Caco-2 (cell line): ENCODE data around the gene TRPM2. TPM values are rescaled to one million over a fixed set of nuclear protein-coding genes. Genes with fewer than 3 reads are reported as not detected.
A peak's percentile ranks its signal among the peaks of the same experiment; 100 is the strongest.

ENCODE experiments used
- BruUV-seq: library from RNA; stranded (reverse); fragments of 400-500 nt; replicated peaks from 2 replicates; lab custom pipeline; 2021; lab: Mats Ljungman, UMichigan
- CTCF ChIA-PET: fragments of 300-600 bp; sonication (Branson Sonifier 250); formaldehyde crosslinking; loops from one replicate; lab custom pipeline; 2022; ENCODE audit warnings: antibody characterized with exemption; lab: Charles Lee
- POLR2A ChIA-PET: fragments of 300-600 bp; sonication (Branson Sonifier 250); formaldehyde crosslinking; loops from one replicate; lab custom pipeline; 2022; ENCODE audit warnings: antibody characterized with exemption; lab: Charles Lee
- DNase-seq, 2 experiments: peaks; one replicate each; pipeline versions ENCODE4 v3.0.0 to v3.0.0-alpha.2; 2020 to 2022
- H3K27me3 ChIP-seq: replicated peaks from 2 replicates; pipeline ENCODE4 v1.6.0; 2011; ENCODE audit warnings: low read length; ENCODE audit not compliant: control insufficient read depth, insufficient read depth
- H3K36me3 ChIP-seq: 2 replicates; pipeline ENCODE4 v1.5.1; 2011; ENCODE audit warnings: low read length; ENCODE audit not compliant: control insufficient read depth, insufficient read depth
- H3K4me1 ChIP-seq: fragments of 250-450 bp; sonication (Bioruptor Pico); 2 replicates; pipeline ENCODE4 v1.5.1; 2020; ENCODE audit warnings: mild to moderate bottlenecking
- H3K4me3 ChIP-seq: 2 replicates; pipeline ENCODE4 v1.5.1; 2011; ENCODE audit warnings: low read depth, mild to moderate bottlenecking, control low read depth, low read length
- H3K9me3 ChIP-seq: fragments of 250-450 bp; sonication (Bioruptor Pico); 2 replicates; pipeline ENCODE4 v1.5.1; 2020; ENCODE audit warnings: mild to moderate bottlenecking, moderate library complexity
- H3K27ac Mint-ChIP-seq: one replicate; pipeline ENCODE4 v1.8.0; 2022; ENCODE audit warnings: mixed read lengths; ENCODE audit not compliant: unreplicated experiment
- H3K27me3 Mint-ChIP-seq: one replicate; pipeline ENCODE4 v1.8.0; 2022; ENCODE audit warnings: mixed read lengths; ENCODE audit not compliant: insufficient read depth, unreplicated experiment
- H3K36me3 Mint-ChIP-seq: one replicate; pipeline ENCODE4 v1.8.0; 2022; ENCODE audit warnings: mild to moderate bottlenecking, mixed read lengths; ENCODE audit not compliant: insufficient read depth, unreplicated experiment
- H3K4me1 Mint-ChIP-seq: one replicate; pipeline ENCODE4 v1.8.0; 2022; ENCODE audit warnings: low read depth, mixed read lengths; ENCODE audit not compliant: unreplicated experiment
- H3K4me3 Mint-ChIP-seq: one replicate; pipeline ENCODE4 v1.8.0; 2022; ENCODE audit warnings: mild to moderate bottlenecking, moderate library complexity, mixed read lengths; ENCODE audit not compliant: unreplicated experiment
- H3K9me3 Mint-ChIP-seq: one replicate; pipeline ENCODE4 v1.8.0; 2022; ENCODE audit warnings: mixed read lengths; ENCODE audit not compliant: unreplicated experiment
- intact Hi-C: fragments of 100-400 bp; cut with micrococcal nuclease; formaldehyde crosslinking; loops from one replicate; pipeline ENCODE4 v1.10.0; 2022; ENCODE audit not compliant: unreplicated experiment
- total RNA-seq: library from RNA; stranded (reverse); gene quantifications from 2 replicates; pipeline ENCODE4 v1.2.3, GENCODE V29; 2022
- TF ChIP-seq, protein P1 (sequence below), 2 experiments: fragments of 200-600 bp in 1 of 2; IDR thresholded peaks; 1 replicate in 1 of 2; 2 replicates in 1 of 2; pipeline versions ENCODE4 v1.5.1 to v1.8.0; 2011 to 2022; ENCODE audit warnings: antibody characterized with exemption in 1 of 2, control low read depth in 1 of 2, inconsistent platforms in 1 of 2, low read depth in 1 of 2, low read length in 1 of 2, mild to moderate bottlenecking in 1 of 2, moderate library complexity in 1 of 2; ENCODE audit not compliant: insufficient read depth in 1 of 2, severe bottlenecking in 1 of 2, unreplicated experiment in 1 of 2

TRPM2 gene
- total RNA-seq, 1 experiment from 2014 or later: 0.20 TPM

DNA sequence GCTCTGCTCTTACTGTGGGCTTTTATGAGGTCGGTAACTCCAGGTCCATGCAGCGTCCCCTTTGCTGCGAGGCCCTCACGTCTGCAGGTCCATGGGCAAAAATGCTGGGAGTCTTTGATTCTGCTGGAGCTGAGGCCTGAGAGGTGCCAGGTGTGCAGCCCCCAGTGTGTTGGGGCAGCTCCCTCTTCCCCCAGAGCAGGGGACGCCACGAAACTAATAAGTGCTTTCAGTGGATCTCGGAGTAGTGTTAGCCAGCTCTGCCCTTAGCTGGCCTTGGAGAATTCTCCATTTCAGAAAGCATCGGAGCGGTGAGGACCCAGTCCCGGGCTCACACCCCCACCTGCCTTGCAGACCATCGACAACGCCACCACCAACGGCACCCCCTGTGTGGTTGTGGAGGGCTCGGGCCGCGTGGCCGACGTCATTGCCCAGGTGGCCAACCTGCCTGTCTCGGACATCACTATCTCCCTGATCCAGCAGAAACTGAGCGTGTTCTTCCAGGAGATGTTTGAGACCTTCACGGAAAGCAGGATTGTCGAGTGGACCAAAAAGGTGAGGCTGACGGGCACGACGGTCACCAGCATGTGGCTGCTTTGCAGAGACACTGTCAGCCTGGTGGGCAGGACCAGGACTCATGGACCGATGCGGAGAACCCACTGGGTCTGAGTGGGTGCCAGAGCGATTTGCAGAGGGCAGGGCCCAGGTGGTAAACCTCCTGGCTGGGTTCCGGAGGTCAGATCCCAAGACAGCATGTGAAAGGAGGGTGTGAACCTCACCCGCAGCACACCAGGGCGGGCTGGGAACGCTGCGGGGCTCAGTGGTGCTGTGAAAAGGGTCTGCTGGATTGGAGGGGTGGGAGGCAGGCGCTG is 25.5 kb downstream of the TRPM2 start:
- peaks cover 25% of the 10 kb centered on the region for H3K9me3 Mint-ChIP-seq
- BruUV-seq: no TSS peak
- H3K27me3 Mint-ChIP-seq: no peaks in the 10 kb centered on the region
- no peak overlapping the region for H3K27ac Mint-ChIP-seq
- ChIA-PET POLR2A (no interaction called here), CTCF (no interaction called here)
- Histone ChIP-seq H3K4me1 (no peaks in the 10 kb centered on the region), H3K4me3 (no peak overlapping the region), H3K27me3 (no peaks in the 10 kb centered on the region), H3K36me3 (no peaks in the 10 kb centered on the region), H3K9me3 (peaks cover 4% of the 10 kb centered on the region)
- DNase-seq: peak in 1 of 2 experiments; percentile 21
- TF ChIP-seq, protein P1, sequence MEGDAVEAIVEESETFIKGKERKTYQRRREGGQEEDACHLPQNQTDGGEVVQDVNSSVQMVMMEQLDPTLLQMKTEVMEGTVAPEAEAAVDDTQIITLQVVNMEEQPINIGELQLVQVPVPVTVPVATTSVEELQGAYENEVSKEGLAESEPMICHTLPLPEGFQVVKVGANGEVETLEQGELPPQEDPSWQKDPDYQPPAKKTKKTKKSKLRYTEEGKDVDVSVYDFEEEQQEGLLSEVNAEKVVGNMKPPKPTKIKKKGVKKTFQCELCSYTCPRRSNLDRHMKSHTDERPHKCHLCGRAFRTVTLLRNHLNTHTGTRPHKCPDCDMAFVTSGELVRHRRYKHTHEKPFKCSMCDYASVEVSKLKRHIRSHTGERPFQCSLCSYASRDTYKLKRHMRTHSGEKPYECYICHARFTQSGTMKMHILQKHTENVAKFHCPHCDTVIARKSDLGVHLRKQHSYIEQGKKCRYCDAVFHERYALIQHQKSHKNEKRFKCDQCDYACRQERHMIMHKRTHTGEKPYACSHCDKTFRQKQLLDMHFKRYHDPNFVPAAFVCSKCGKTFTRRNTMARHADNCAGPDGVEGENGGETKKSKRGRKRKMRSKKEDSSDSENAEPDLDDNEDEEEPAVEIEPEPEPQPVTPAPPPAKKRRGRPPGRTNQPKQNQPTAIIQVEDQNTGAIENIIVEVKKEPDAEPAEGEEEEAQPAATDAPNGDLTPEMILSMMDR (IDR thresholded peaks at IDR 0.05; ENCODE audit: insufficient read depth in 1 of 2, low read depth in 1 of 2, low read length in 1 of 2, severe bottlenecking in 1 of 2, unreplicated experiment in 1 of 2): no peak
- H3K36me3 Mint-ChIP-seq: no peaks in the 10 kb centered on the region
- H3K4me1 Mint-ChIP-seq: no peaks in the 10 kb centered on the region
- H3K4me3 Mint-ChIP-seq: no peak overlapping the region
- intact Hi-C loops: no loop called here

GRCh38 chr21:44379515-44379848 is 26.1 kb downstream of the TRPM2 start:
- H3K27me3 Mint-ChIP-seq: no peaks in the 10 kb centered on the region
- peaks cover 29% of the 10 kb centered on the region for H3K9me3 Mint-ChIP-seq
- H3K4me3 Mint-ChIP-seq: no peak overlapping the region
- ChIA-PET CTCF (no interaction called here), POLR2A (no interaction called here)
- no TSS peak for BruUV-seq
- H3K4me1 Mint-ChIP-seq: no peaks in the 10 kb centered on the region
- H3K4me1 ChIP-seq: no peaks in the 10 kb centered on the region
- H3K4me3 ChIP-seq: no peak overlapping the region
- peaks cover under 1% of the 10 kb centered on the region for H3K9me3 ChIP-seq
- no peaks in the 10 kb centered on the region for H3K36me3 ChIP-seq
- no peaks in the 10 kb centered on the region for H3K27me3 ChIP-seq
- no peak for DNase-seq
- intact Hi-C loops: no loop called here
- no peaks in the 10 kb centered on the region for H3K36me3 Mint-ChIP-seq
- H3K27ac Mint-ChIP-seq: no peak overlapping the region
- TF ChIP-seq, protein P1 (IDR thresholded peaks at IDR 0.05; ENCODE audit: insufficient read depth in 1 of 2, low read depth in 1 of 2, low read length in 1 of 2, severe bottlenecking in 1 of 2, unreplicated experiment in 1 of 2): no peak

DNA sequence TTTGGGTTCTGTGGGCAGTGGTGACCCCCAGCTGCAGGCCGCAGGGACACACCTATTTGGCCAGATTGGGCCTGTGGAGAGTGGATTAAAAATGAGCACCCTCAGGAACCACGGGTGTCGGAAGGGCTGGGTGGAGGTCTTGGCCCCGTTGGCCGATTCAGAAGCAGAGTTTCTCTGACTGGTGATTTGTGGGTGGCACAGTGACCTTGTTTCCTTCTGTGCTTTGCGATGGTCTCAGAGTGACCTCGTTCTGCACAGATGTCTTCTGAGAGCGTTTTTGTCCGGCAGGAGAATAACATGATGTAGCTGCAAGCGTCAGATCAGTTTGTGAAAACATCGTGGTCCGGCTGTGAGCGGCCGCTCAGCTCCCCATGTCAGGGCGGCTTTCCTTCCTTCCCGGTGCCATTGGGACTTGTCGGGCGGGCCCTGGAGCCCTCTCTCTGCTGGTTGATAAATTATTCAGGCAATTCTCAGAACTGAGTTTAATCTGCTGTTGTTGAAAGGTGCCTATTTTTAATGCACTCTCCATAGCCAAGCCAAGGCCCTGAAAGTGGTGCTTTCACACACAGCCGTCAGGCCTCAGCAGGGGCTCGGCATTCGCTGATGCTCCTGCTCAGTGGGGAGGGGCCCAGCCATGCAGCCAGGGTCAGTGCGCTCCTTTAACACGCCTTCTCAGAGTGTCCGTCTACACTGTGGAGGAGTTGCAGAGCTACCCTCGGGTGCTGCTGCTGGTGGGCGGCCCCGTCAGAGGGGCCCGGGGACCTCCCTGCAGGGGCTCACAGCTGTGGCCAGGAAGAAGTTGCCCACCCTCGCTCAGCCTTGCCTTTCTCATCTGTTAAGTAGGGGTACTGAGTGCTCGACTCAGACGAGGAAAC is 26.8 kb downstream of the TRPM2 start:
- H3K27ac Mint-ChIP-seq: no peak overlapping the region
- no peaks in the 10 kb centered on the region for H3K4me1 ChIP-seq
- peaks cover 33% of the 10 kb centered on the region for H3K9me3 Mint-ChIP-seq
- TF ChIP-seq, protein P1 (IDR thresholded peaks at IDR 0.05; ENCODE audit: insufficient read depth in 1 of 2, low read depth in 1 of 2, low read length in 1 of 2, severe bottlenecking in 1 of 2, unreplicated experiment in 1 of 2): no peak
- H3K27me3 Mint-ChIP-seq: no peaks in the 10 kb centered on the region
- DNase-seq: peak in 1 of 2 experiments; percentile 3
- intact Hi-C loops: no loop called here
- no peaks in the 10 kb centered on the region for H3K36me3 ChIP-seq
- ChIA-PET POLR2A (no interaction called here), CTCF (no interaction called here)
- H3K4me3 ChIP-seq: no peak overlapping the region
- H3K36me3 Mint-ChIP-seq: no peaks in the 10 kb centered on the region
- H3K27me3 ChIP-seq: no peaks in the 10 kb centered on the region
- no TSS peak for BruUV-seq
- peaks cover 6% of the 10 kb centered on the region for H3K9me3 ChIP-seq
- no peaks in the 10 kb centered on the region for H3K4me1 Mint-ChIP-seq
- H3K4me3 Mint-ChIP-seq: no peak overlapping the region
